ENCODE results near the gene TMEM164. TPM values are rescaled to one million over a fixed set of nuclear protein-coding genes. Genes with fewer than 3 reads are reported as not detected.

Gene TMEM164
- total and polyA plus RNA-seq, 2 of the 4 experiments (the other 2 are of a cell fraction) = 6.3 to 7.1 TPM

DNA sequence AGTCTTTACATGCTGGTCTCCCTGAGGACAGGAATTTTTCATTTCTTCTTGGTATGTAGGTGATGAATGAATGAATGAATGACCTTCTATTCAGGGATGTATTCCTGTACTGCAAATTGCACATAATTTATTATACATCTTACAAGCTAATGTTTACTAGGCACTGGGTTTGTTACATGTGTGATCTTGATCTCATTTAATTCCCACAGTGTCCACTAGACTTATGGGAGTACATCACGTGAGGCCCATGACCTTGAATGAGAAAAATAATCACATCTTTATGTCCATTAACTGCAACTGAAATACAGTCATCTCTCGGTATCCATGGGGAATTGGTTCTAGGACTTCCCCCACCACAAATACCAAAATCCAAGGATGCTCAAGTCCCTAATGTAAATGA lies 150.3 kb downstream of the TMEM164 start:
- WGBS, 2 experiments (ENCODE audit: extremely low coverage in 2 of 2, insufficient read length in 1 of 2) = 40% methylated on average over 1 of the region's 2 CpGs; no CpG with 5 or more reads in 1 of the 2 experiments
- Histone ChIP-seq H2AFZ (replicated peaks; ENCODE audit: low read length, poor library complexity) (no peak overlapping the region), H2BK20ac (ENCODE audit: low read depth, low read length) (no peak overlapping the region), H3K9me1 (ENCODE audit: insufficient read depth, low read length) (no peaks in the 10 kb centered on the region), H4K8ac (ENCODE audit: low read depth in 2 of 2, low read length in 2 of 2) (no peak overlapping the region), H4K5ac (ENCODE audit: low read depth, low read length) (no peak overlapping the region), H3K36me3 (ENCODE audit: control insufficient read depth, insufficient read depth, low read length) (no peaks in the 10 kb centered on the region), H3K9me3 (ENCODE audit: control insufficient read depth, insufficient read depth, low read length) (no peaks in the 10 kb centered on the region), H3K23ac (ENCODE audit: low read depth, low read length) (no peak overlapping the region), H3K4ac (ENCODE audit: low read depth, low read length) (no peak overlapping the region), H3K18ac (ENCODE audit: low read depth, low read length) (no peak overlapping the region), H3K4me3 (ENCODE audit: insufficient read depth, low read depth, low read length) (no peak overlapping the region), H3K79me1 (ENCODE audit: low read depth in 1 of 2, low read length in 2 of 2) (no peaks in the 10 kb centered on the region; a peak in 1 of 4 replicates), H2BK15ac (ENCODE audit: low read depth, low read length) (no peak overlapping the region), H3K14ac (replicated peaks; ENCODE audit: low read depth, low read length) (no peak overlapping the region), H3K27me3 (ENCODE audit: control insufficient read depth, insufficient read depth, low read length) (no peaks in the 10 kb centered on the region; the same call in 1 of the 2 replicates), H3K4me1 (ENCODE audit: control insufficient read depth, insufficient read depth, low read length) (no peaks in the 10 kb centered on the region), H2BK5ac (ENCODE audit: low read depth, low read length, poor library complexity, severe bottlenecking) (no peak overlapping the region), H4K20me1 (ENCODE audit: insufficient read depth, low read length) (no peaks in the 10 kb centered on the region), H2BK120ac (ENCODE audit: low read depth, low read length) (no peak overlapping the region), H2AK9ac (replicated peaks; ENCODE audit: low read depth, low read length, poor library complexity) (no peak overlapping the region), H3K9ac (ENCODE audit: low read depth, low read length) (no peak overlapping the region), H3K27ac (ENCODE audit: insufficient read depth, low read length) (no peak overlapping the region), H3K4me2 (ENCODE audit: low read depth, low read length) (no peak overlapping the region), H2AK5ac (ENCODE audit: low read depth, low read length) (no peak overlapping the region), H3K56ac (ENCODE audit: extremely low read depth, insufficient read depth, low read length) (no peak overlapping the region), H4K91ac (ENCODE audit: insufficient read depth, low read depth, low read length) (no peak overlapping the region)
- CTCF ChIA-PET = interaction anchor here (0.6 kb wide), 2 partner anchors 181 to 266 kb away, joined by 3 read pairs; no protein-coding TSS in a partner anchor
- POLR2A ChIA-PET (ENCODE audit: unreplicated experiment) = no interaction called here
- DNase-seq (no peak), ATAC-seq (ENCODE audit: low read depth) (no peak)
- no peak for TF ChIP-seq POLR2A (IDR thresholded peaks at IDR 0.05; ENCODE audit: low read depth, low read length)
- TF ChIP-seq RCOR1 (IDR thresholded peaks at IDR 0.05; ENCODE audit: insufficient replicate concordance, low read length) = no peak
- TF ChIP-seq, protein P1, sequence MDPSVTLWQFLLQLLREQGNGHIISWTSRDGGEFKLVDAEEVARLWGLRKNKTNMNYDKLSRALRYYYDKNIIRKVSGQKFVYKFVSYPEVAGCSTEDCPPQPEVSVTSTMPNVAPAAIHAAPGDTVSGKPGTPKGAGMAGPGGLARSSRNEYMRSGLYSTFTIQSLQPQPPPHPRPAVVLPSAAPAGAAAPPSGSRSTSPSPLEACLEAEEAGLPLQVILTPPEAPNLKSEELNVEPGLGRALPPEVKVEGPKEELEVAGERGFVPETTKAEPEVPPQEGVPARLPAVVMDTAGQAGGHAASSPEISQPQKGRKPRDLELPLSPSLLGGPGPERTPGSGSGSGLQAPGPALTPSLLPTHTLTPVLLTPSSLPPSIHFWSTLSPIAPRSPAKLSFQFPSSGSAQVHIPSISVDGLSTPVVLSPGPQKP (IDR thresholded peaks at IDR 0.05; ENCODE audit: borderline replicate concordance, low read depth, low read length) = no peak
- TF ChIP-seq NFE2L2 (IDR thresholded peaks at IDR 0.05; ENCODE audit: low read depth, low read length) = no peak
- TF ChIP-seq CHD1 (IDR thresholded peaks at IDR 0.05; ENCODE audit: low read depth, low read length) = no peak
- no peak for TF ChIP-seq CEBPB (IDR thresholded peaks at IDR 0.05; ENCODE audit: low read depth, low read length)
- TF ChIP-seq MAFK (IDR thresholded peaks at IDR 0.05; ENCODE audit: low read depth, low read length) = no peak
- TF ChIP-seq, protein P2, sequence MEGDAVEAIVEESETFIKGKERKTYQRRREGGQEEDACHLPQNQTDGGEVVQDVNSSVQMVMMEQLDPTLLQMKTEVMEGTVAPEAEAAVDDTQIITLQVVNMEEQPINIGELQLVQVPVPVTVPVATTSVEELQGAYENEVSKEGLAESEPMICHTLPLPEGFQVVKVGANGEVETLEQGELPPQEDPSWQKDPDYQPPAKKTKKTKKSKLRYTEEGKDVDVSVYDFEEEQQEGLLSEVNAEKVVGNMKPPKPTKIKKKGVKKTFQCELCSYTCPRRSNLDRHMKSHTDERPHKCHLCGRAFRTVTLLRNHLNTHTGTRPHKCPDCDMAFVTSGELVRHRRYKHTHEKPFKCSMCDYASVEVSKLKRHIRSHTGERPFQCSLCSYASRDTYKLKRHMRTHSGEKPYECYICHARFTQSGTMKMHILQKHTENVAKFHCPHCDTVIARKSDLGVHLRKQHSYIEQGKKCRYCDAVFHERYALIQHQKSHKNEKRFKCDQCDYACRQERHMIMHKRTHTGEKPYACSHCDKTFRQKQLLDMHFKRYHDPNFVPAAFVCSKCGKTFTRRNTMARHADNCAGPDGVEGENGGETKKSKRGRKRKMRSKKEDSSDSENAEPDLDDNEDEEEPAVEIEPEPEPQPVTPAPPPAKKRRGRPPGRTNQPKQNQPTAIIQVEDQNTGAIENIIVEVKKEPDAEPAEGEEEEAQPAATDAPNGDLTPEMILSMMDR (conservative IDR thresholded peaks at IDR 0.05; ENCODE audit: low read depth, low read length) = no peak
- no peak for TF ChIP-seq FOS (IDR thresholded peaks at IDR 0.05; ENCODE audit: low read depth, low read length)
- no peak for TF ChIP-seq RAD21 (IDR thresholded peaks at IDR 0.05; ENCODE audit: low read length)
- TF ChIP-seq SMC3 (IDR thresholded peaks at IDR 0.05; ENCODE audit: low read depth, low read length) = no peak
- TF ChIP-seq RFX5 (IDR thresholded peaks at IDR 0.05; ENCODE audit: low read depth, low read length) = no peak
- dilution Hi-C loops (cut with HindIII; ENCODE audit: low sequenced_read_pairs, unreplicated experiment) = no loop called here
- in situ Hi-C loops (cut with MboI; ENCODE audit: low sequenced_read_pairs) = loop anchor here (10.0 kb wide), 1 partner anchor 702 kb away; no protein-coding TSS in a partner anchor
- intact Hi-C loops (cut with micrococcal nuclease) = no loop called here
- BruUV-seq (replicated peaks) = no TSS peak

Data from IMR-90 (cell line).